Fibroblast of skin of left quadriceps (primary cell): ENCODE data around the gene ETV3L.
A peak's percentile ranks its signal among the peaks of the same experiment; 100 is the strongest.
"Not testable (repeated sequence)": the region's sequence is repeated elsewhere in the genome, so short reads cannot be mapped to it uniquely, and the experiment has no call there.

ENCODE experiments used
- DNase-seq, 2 experiments: peaks; one replicate each; pipeline ENCODE4 v3.0.0-alpha.2; 2013; ENCODE audit warnings: low read depth in 2 of 2

Gene ETV3L

GRCh38 chr1:157077394-157077793 lies 22.2 kb downstream of the ETV3L start:
- DNase-seq, result no peak

- peak; percentile 21 to 28 for DNase-seq
Measured at GRCh38 chr1:157073944-157074685, 25.5 kb downstream of the ETV3L start.

- DNase-seq, result no peak
Measured at GRCh38 chr1:157069601-157070000, 30.0 kb downstream of the ETV3L start.

DNA sequence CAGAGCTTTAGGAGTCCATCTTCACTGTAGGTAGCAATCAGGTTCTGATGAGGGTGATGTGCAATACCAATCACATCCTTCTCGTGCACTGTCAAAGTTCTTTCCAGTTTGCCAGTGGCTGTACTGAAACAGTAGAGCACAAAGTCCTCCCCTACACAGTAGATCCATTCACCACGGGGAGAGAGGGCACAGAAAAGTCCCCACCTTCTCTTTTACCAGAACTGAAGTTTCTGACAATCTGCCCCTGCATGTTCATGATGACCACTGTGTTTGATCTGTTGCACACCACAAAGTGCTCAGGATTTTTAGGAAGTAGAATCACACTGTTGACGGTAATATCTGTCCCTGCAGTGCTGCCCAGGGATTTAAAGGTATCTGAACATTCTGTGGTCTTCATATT lies 40.4 kb downstream of the ETV3L start:
- not testable (repeated sequence) for DNase-seq

DNA sequence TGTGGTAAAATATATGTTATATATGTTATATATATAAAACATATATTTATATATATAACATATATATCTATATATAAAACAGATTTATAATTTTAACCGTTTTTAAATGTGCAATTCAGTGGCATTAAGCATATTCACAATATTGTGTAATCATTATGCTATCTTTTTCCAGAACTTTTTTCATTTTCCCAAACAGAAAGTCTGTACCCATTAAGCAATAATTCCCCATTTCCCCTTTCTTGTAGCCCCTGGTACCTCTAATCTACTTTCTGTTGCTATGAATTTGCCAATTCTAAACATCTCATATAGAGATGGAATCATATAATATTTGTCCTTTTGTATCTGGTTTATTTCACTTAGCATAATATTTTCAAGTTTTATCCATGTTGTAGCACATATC lies 43.3 kb downstream of the ETV3L start:
- no peak for DNase-seq

GRCh38 chr1:157055729-157056128 lies 43.9 kb downstream of the ETV3L start:
- DNase-seq, result not testable (repeated sequence)

- no peak for DNase-seq
Measured at GRCh38 chr1:157050836-157051235, 48.8 kb downstream of the ETV3L start.

GRCh38 chr1:157047062-157047410 lies 52.6 kb downstream of the ETV3L start:
- DNase-seq, result no peak

GRCh38 chr1:157045250-157046218 lies 54.1 kb downstream of the ETV3L start, which contains the start of gene ARHGEF11:
TSS of gene ARHGEF11 (minus strand) at chr1:157045742. CDS start at chr1:157044330, 1,412 bp downstream.
- peak; percentile 72 to 79 for DNase-seq

- no peak for DNase-seq
Measured at GRCh38 chr1:157044326-157044725, 55.3 kb downstream of the ETV3L start.

DNA sequence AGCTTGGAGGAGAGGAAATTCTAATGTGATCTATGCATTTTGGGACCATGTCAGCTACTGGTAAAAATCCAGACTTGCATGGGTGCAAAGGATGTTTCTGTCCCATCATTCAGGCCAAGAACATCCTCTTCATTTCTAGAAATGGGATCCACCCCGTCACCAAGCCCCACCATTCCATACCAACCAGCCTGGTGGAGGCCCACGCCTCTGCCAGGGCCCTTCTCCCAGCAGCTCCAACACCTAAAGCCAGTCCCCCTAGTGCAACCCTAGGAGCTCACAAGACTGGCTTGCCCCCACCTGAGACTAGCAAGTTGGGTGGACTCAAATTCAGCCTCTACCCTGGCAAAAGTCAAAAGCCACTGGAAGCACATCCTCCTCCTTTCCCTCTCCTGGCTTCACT lies 55.9 kb downstream of the ETV3L start:
- no peak for DNase-seq

DNA sequence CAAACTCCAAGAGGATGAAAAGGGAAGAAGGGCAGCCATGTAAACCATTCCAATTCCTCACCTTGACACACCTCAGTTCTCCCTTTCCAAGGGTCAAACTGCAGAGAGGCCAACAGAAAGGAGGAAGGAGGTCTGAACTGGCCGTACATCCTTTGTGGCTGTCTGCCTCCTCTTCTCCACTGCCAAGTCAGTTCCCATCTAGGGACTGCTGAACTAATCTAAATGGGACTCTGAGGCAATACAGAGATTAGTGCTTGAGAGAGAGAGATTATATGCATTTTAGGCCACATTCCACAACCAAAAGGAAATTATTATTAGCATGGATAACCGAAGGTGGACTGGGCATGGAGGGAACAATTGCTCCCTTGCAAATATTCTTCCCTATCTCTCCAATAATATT lies 56.8 kb downstream of the ETV3L start:
- no peak for DNase-seq
